HG02610 (cell line): ENCODE measurements around the gene MAP4K4.
"Not testable (repeated sequence)": the region's sequence is repeated elsewhere in the genome, so short reads cannot be mapped to it uniquely, and the experiment has no call there.

ENCODE experiments used
- ATAC-seq: cut with Tn5 transposase; IDR thresholded peaks from one replicate; pipeline ENCODE4 v1.9.1; 2021; ENCODE audit warnings: mild to moderate bottlenecking, moderate library complexity; ENCODE audit not compliant: unreplicated experiment

The MAP4K4 gene

DNA sequence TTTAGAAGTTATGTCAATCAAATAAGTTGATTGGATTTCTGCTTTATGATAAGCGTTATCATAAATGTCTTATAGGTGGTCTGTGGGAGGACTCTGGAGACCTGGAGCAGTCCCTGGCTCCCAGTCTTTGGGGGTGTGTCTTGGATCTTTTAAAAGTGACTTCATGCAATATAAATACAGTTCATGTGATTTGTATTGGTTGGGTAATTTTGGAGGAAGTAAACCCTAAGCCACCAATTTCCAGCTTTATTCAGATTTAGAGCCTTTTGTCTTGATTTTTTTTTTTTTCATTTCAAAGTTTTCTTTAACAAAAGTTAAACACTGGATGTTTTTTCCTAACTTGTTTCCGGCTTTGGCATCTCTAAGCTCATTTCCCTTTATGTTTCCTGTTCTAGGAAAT, 68.8 kb downstream of the MAP4K4 start:
- no peak for ATAC-seq

DNA sequence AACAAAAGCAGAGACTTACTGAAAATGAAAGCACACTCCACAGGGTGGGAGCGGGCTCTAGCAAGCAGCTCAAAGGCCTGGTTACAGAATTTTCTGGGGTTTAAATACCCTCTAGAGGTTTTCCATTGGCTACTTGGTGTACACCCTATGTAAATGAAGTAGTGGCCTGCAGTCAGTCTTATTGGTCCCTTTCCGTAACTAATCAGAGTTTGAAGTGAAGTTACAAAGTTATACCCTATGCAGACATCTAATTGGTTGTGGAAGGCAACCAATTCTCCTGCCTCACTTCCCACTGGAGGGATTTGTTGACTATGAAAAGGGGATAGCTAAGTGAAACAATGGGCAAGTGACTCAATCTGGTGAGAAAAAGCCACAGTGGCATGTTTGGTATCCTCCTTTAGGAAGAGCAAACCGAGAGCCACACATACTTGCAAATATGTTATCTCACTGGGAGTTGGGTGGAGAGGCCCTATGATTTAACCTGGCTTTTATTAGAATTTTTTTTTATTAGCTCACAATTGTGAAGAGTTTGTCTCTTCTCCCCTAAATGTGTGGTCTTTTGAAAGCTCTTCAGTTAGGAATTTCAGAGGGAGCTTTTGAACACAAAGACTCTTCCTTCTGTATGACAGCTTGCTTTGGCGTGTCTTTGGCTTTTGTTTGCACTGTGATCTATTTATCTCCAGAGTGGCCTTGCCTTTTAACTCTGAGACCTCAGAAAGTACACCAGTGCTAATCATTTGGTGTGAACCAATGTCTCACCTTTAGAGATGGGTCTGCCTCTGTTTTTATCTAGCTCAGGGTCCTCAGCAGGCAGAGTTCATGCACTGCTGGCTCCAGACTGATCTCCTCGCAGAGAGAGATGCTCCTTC, 69.6 kb downstream of the MAP4K4 start:
- no peak for ATAC-seq

DNA sequence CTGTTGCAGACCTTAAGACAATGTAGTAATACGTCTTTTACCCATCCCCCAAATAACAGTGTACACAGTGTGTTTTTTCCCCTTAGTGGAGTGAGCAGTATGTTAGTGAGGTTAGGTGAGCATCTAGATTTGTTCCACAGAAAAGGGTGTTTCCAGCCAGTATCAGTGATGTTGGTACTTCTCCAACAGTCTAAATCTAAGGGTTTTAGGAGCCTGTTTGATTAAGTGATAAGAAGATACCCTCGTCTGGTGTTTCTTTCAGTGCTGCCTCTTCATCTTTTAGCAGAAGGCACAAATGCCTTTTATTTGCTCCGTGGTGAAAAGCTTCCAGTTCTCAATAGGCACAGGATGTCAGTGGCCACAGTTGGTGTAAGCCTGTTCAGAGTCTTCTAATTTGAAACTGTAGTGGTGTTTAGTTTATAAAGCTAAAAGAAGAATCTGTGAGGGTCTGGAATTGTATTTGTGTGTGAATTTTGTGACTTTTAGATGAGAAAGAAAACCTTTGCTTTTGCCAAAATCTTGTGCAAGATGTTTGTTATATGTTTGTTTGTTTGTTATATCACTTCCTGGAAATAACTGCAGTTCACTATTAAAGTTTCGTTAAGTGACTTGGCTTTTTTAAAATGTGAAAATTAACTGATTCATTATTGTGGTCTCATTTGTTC, 71.2 kb downstream of the MAP4K4 start:
- ATAC-seq = no peak

DNA sequence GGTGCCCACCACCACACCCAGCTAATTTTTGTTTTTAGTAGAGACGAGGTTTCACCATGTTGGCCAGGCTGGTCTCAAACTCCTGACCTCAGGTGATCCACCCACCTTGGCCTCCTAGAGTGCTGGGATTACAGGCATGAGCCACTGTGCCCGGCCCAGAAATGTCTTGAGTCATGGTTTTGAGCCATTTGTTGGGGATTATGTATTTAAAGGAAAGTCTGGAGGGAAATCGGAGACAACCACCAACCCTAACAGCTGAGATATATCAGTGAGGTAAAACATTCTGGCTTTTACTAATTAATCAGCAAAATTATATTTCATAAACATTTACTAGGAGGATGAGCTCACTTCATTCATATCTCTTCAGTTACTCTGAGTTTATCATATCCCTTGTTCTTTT, 72.2 kb downstream of the MAP4K4 start:
- ATAC-seq = not testable (repeated sequence)

DNA sequence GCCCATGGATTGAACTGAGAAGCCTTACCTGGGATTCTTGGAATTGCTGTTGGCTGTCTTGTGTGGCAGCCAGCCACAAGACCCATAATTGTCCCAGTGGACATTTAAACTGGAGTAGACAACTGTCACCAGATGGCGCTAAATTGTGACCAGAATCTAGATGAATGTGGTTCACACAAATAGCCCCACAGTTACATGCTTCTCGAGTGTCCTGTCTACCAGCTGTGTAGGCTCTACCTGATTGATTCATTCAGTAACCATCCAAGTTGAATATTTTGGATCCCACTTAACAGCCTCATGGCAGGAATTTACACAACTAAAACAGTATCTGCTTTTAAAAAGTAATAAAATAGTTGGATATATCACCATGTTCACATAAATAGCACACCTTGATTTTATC, 73.2 kb downstream of the MAP4K4 start:
- no peak for ATAC-seq

DNA sequence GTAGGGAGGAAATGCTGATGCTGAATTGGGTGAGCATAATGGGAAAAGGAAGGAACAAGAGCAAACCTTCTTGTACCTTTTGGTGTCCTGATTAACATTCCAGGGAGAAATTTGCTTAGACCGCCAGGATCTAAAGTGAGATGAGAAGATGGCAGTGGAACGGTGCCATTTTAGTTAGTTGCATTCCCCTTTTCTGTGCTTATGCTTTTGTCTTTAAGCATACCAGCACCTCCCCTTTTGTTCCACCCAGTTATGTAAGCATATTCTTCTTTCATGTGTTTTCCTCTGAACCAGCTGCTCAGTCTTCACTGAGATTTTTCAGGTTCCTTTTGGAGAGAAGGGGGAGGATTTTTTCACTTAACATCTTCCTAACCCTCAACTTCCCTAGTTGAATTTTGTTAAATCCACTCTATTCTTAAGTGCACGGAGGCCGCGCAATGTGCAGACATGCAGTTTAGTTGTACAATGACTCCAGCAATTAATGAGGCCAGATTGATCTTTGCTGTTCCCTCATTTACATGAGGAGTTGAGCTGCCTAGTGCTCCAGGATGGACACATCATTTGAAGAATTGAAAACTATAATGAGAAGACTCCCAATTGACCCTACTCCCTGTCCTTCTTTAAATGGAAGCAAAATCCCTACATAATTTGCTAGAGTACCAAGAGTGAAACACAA, 73.9 kb downstream of the MAP4K4 start:
- no peak for ATAC-seq

DNA sequence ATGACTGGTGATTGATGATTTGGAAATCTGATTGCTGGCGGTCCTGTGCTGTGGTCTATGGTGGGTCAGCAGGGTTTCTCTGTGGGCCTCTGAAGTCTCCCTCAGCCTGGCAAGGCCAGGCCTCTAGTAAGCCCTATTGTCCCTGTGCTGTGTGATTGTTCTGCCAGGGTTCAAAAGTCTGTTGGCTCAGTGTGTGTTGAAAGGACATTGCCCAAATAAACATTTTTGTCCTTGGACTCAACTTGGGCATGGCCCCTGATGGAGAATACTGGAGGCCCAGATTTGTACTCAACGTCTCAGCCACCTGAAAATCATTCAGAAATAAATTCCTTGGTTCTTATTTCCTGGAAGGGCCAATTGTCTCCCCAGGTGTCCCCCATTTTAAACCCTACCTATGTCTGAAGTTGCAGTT, 74.4 kb downstream of the MAP4K4 start:
- ATAC-seq = no peak

DNA sequence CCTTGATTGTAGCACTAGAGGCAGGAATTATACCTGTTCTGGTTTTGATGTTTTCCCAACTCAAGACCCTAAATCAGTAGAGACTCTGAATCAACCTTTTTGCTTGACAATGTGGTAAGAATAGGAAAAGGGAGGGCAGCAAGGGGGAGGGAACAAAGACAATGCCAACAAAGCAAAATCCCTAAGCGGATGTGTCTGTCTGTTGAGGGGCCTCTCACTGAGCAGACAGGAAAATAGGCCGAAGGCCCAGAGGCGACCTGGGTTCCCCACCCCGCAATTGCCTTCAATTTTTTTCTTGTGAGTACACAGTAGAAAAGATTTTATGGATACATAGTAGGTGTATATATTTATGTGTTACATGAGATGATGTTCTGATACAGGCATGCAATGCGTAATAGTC, 75.6 kb downstream of the MAP4K4 start:
- ATAC-seq = no peak

DNA sequence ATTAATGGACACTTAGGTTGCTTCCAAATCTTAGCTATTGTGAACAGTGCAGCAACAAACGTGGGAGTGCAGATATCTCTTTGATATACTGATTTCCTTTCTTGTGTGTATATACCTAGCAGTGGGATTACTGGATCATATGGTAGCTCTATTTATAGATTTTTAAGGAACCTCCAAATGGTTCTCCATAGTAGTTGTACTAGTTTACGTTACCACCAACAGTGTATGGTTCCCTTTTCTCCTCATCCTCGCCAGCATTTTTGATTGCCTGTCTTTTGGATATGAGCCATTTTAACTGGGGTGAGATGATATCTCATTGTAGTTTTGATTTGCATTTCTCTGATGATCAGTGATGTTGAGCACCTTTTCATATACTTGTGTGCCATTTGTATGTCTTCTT, 76.5 kb downstream of the MAP4K4 start:
- ATAC-seq = not testable (repeated sequence)

DNA sequence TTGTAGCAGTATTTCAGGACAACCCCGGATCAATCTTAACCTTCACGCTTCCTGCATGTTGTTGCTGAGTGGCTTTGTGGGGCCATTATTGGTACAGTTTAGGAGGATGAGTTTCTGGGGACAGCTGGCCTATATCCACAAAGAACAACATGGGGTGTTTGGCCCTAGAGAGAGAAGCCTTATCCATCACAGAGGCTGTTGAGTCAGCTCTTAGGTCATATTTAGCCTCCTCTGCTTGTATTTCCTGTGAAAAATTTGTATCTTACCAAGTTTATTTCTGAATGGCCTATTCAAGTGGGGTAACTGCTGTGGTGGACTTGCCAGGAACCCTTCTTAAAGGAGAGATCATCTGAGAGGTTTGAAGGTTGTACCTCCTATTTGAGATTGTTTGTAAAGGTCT, 77.6 kb downstream of the MAP4K4 start:
- ATAC-seq = no peak

DNA sequence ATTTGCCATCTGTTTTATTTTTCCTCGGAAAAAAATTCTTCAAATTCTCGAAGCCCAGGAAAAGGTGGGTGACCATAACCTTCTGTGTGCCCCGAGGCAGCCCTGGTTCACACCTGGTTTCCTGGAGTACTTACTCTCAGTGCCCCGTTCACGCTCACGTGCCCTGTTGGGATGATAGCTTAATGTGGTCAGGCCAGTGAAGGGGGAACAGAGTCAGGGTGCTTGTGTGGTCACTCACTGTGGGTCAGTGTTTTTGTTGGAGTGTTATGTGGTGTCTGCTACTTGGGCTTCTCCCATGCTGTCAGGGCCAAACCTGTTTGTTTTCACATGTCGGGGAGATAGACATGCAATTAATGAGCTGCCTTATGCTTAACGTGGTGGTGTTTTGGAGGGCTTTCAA, 78.1 kb downstream of the MAP4K4 start:
- ATAC-seq = no peak

DNA sequence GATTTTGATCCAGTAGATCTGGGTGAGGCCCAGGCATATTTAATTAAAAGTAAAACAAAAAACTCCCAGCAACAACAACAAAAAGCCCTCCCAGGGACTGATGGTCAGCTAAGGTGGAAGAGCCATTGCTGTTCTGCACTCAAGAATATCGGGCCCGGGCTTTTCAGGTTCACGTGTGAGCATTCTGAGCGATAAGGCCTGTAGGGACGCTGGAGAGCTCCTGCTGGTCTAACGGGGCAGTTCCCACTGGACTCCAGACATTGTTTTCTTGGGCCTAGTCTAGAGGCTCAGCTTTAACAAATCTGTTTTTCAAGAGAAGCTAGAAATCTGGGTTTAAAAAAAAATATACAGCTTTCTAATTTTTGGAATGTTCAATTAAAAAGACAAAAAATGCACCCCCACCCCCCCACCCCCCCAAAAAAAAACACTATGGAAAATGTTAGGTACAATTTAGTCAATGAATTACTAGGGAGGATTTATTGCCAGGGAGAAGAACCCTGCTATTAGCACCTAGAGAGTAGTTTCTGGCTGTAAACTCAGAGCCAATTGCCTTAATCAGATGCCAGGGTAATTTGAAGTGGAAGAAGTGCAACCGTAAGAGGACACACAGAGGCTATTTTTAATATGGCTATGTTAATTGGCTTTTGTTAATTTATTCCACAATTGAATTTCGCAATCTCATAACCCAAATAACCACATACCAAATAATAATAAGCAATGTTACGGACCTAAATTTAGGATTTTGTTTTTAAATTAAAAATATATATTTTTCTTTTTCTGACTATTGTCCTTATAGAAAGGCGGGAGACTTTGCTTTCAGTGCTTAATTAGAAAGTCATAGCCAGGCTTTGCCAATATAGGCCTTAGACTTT, 78.9 kb downstream of the MAP4K4 start:
- ATAC-seq = no peak

DNA sequence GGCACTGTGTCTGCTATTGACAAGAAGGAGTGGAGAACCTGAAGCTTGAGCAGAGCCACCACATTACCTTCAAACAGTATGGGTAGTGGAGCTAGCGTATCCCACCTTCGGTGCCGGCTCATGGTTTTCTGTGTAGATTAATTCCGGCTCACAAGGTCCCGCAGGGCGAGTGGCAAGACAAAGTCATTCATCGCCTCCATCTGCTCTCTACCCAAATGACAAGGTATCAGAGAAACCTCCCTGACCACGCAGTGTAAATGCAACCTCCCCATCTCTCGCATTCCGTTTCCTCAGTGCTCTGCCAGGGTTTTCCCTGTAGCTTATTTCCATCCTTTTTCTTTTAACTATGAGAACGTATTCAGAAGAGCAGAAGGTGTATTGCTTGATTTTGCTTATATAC, 79.8 kb downstream of the MAP4K4 start:
- no peak for ATAC-seq

DNA sequence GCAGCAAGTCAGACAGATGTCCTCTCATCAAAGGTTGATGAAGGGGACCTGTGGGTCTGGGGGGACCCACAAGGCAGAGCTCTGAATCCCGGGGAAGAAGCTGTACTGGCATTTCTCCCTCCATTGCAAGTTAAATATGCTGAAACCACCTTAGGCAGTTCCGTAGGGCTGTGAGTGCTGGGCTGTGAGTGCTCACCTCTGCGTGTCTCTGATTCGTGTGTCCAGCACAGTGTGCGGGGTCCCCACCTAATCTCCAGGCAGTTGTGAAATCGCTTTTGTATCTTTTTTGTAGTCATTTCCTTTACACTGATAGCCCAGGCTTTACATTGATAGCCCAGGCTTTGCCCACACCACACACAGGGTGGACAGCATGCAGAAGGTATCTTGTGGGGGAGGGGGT, 80.6 kb downstream of the MAP4K4 start:
- no peak for ATAC-seq

DNA sequence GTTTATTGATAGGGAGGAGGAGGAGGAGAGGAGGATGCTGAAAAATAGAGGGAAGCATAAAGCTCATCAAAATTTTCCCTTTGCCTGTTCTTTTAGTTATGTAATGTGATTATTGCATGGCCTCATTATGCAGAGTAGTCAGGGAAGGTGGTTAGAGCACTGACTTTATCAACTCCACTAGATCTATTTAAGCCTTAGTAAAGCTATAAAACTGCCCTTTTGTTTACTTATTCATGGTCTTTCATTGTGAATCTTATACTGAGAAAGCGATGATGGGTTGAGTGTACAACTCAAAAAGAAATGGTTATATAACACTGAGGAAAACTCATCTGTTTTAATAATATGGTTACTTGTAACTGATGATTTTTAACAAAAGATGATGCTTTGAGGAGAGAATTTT, 81.7 kb downstream of the MAP4K4 start:
- no peak for ATAC-seq

DNA sequence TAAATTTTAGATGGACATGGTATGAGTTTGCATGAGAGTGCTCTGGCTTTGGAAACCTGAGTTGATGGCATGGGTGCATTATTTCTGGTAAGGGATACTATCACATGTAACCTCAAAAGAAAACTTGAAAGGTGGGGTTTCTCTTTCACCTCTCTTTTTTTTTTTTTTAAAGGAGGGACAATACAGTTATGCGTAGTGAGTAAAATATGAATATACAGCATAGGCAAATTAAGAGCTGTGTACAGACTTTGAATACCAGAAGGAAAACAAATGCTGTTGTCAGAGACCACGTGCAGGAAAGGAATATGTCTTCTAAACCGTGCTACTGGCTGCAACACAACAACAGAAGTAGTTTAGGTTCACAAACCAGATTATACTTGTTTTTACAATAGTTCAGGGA, 82.1 kb downstream of the MAP4K4 start:
- ATAC-seq = no peak

DNA sequence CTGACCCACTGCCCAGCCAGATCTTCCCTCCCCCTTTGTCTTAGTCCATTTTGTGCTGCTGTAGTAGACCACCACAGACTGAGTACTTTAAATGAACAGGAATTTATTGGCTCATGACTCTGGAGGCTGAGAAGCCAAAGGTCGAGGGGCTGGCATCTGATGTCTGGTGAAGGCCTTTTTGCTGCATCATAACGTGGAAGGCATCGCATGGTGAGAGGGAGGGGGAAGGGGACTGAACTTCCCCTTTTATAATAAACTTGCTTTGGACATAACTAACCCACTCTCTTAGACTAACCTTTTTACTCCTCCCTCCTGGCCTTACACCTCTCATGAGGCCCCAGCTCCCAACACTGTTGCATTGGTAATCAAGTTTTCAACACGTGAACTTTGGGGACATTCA, 83.8 kb downstream of the MAP4K4 start:
- ATAC-seq = no peak

DNA sequence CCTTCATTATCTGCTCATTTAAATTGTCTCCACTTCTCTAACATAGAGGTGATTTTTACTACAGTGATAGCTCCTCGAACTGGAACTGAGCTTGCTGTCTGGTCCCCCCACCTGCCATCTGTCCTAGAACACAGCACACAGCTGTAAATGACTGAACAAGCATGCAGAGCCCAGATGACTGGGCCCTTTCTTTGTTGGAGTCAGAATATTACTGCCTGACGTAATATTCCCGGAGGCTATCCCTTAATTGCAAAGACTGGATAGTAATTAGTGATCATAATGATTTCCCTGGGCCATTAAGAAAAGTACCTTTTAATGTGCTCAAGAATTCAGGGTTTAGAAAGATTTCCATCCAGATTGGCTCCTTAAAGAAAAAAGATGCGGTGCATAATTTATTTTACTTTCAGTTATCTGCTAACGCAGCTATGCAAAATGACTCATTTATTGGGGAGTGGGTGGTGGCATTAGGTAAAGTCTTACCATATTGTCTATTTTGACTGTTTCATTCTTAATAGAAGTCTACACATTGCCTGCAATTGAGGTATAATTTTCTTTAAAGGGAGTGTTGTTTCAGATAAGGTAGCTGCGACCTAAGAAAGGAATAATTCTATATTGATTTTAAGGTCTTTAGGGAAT, 84.4 kb downstream of the MAP4K4 start:
- ATAC-seq = peak; percentile 73

DNA sequence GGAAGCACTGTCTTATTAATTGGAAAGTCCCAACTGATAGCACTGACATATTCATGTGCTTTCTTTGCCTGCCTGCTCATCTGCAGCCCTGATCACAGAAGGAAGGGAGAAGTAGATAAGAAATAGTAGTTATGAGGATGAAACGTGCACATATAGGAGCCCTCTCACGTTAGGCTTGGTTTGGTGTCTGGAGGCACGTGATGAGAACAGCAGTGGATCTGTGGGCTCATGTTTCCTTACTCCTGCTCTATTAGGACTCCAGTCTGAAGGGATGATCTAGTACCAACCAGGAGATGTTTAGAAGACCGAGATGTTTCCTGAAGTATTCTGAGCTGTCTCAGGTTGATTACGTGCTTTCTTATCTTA, 84.9 kb downstream of the MAP4K4 start:
- peak; percentile 27 for ATAC-seq

DNA sequence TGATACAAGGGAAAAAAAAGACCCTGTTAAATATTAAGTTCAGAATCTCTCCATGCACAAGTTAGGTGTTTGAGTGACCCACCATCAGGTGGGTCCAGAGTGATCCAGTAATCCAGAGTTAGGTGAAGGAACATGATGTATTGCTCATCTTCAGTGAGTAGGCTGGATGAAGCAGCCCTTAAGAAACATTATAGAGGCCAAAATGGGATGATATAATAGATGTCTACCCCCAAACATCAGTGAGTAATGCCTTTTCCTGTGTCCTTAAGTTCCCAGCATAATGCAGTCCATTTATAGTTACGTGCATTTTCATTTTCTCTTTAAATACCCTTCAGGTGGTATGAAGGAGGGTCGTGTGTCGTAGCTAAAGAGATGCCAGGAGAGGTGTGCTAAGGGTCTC, 89.6 kb downstream of the MAP4K4 start:
- no peak for ATAC-seq

DNA sequence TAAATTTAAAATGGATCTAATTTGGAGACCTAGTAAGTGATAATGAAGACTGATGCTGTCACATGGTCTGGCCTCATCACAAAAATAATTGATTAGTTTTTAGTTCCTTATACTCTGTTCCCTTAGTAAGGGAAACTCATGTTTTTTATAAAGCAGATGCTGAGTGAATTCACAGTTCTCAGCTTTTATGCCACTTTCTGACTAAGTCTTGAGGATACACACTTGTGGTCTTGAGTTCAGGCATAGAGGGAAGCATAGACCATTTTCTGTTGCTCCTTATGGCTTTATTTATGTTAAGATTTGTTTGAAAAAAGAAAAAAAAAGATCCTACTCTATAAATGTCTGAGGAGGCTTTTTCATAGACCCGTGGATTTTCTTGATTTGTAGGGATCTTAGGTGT, 91.1 kb downstream of the MAP4K4 start:
- ATAC-seq = no peak
